K562 (cell line): ENCODE measurements around the gene MYG1. TPM values are rescaled to one million over a fixed set of nuclear protein-coding genes. Genes with fewer than 3 reads are reported as not detected.

Experiments used
- ARHGAP35 ChIP-seq: fragments of 450-650 bp; IDR thresholded peaks from 2 replicates; pipeline ENCODE4 v1.6.1; 2018; ENCODE audit not compliant: partially characterized antibody
- HEY1 ChIP-seq: fragments of 250-450 bp; sonication (Bioruptor Pico); IDR thresholded peaks from 2 replicates; pipeline ENCODE4 v1.5.0; 2020; ENCODE audit warnings: mild to moderate bottlenecking, moderate library complexity, borderline replicate concordance
- ILF3 ChIP-seq: fragments of 450-650 bp; IDR thresholded peaks from 2 replicates; pipeline ENCODE4 v1.6.1; 2018; ENCODE audit warnings: antibody characterized with exemption, mild to moderate bottlenecking, moderate library complexity, borderline replicate concordance
- KDM4B ChIP-seq, 2 experiments: fragments of 450-650 bp in 1 of 2; sonication (generic) in 1 of 2; IDR thresholded peaks; 2 replicates each; pipeline ENCODE4 v1.6.1; 2016 to 2017; ENCODE audit warnings: borderline replicate concordance in 2 of 2, antibody characterized with exemption in 1 of 2, low read depth in 1 of 2, mild to moderate bottlenecking in 1 of 2
- MTA3 ChIP-seq: fragments of 450-650 bp; formaldehyde crosslinking; IDR thresholded peaks from 2 replicates; pipeline ENCODE4 v1.6.1; 2017; ENCODE audit warnings: mild to moderate bottlenecking, borderline replicate concordance
- NCOA4 ChIP-seq: fragments of 450-650 bp; IDR thresholded peaks from 2 replicates; pipeline ENCODE4 v1.6.1; 2018; ENCODE audit warnings: mild to moderate bottlenecking; ENCODE audit not compliant: partially characterized antibody
- RBM22 ChIP-seq: fragments of 200-400 bp; formaldehyde crosslinking; IDR thresholded peaks from 2 replicates; pipeline ENCODE4 v1.6.1; 2018; ENCODE audit warnings: low read length, low read depth; ENCODE audit not compliant: poor library complexity, severe bottlenecking
- TAL1 ChIP-seq: fragments of 450-650 bp; IDR thresholded peaks from 2 replicates; pipeline ENCODE4 v1.6.1; 2016; ENCODE audit warnings: mild to moderate bottlenecking
- ZFPM2 ChIP-seq: fragments of 250-450 bp; sonication (Bioruptor Pico); IDR thresholded peaks from 2 replicates; pipeline ENCODE4 v1.5.1; 2022; ENCODE audit warnings: mild to moderate bottlenecking
- ZNF232 ChIP-seq: sonication (generic); formaldehyde crosslinking; IDR thresholded peaks from 2 replicates; pipeline ENCODE4 v1.8.0; 2022; ENCODE audit warnings: mild to moderate bottlenecking, missing genetic modification reagents
- ZNF707 ChIP-seq: fragments of 250-450 bp; sonication (Bioruptor Pico); conservative IDR thresholded peaks from 2 replicates; pipeline ENCODE4 v1.8.0; 2022; ENCODE audit warnings: inconsistent platforms, mild to moderate bottlenecking, moderate library complexity
- polyA plus RNA-seq, 8 experiments: library from polyadenylated mRNA; depleted of rRNA in 4 of 8; stranded (reverse) in 5 of 8; unstranded in 3 of 8; fragments of >200 nt; fragmentation: Nextera tagmentation in 2 of 8; fragmentation: Illumina TruSeq in 1 of 8; extraction: Ambion mirVana in 2 of 8; extraction: Trizol in 1 of 8; gene quantifications; 2 replicates each; pipeline versions ENCODE4 v1.2.1 to v1.2.3, GENCODE V29; 2011 to 2014; ENCODE audit warnings: inconsistent platforms in 1 of 8, missing spikeins in 1 of 8
- total RNA-seq, 7 experiments: library from RNA; depleted of rRNA in 6 of 7; stranded (reverse); fragments of >200 nt in 6 of 7; fragmentation: Illumina TruSeq in 2 of 7; extraction: Trizol in 2 of 7; gene quantifications; 2 replicates each; pipeline versions ENCODE4 v1.2.1 to v1.2.3, GENCODE V29; 2011 to 2021; ENCODE audit warnings: low replicate concordance in 1 of 7
- TF ChIP-seq, protein P1 (sequence below), 2 experiments: IDR thresholded peaks; 2 replicates each; pipeline ENCODE4 v1.6.1; 2012; ENCODE audit warnings: improper control_type of control experiment in 2 of 2, low read depth in 2 of 2, low read length in 2 of 2, borderline replicate concordance in 1 of 2
- TF ChIP-seq, protein P2 (sequence below): fragments of 450-650 bp; formaldehyde crosslinking; IDR thresholded peaks from 2 replicates; pipeline ENCODE4 v1.4.0; 2022; ENCODE audit warnings: missing genetic modification characterization
- TF ChIP-seq, protein P3 (sequence below): fragments of 250-450 bp; sonication (Bioruptor Pico); IDR thresholded peaks from 2 replicates; pipeline ENCODE4 v1.4.0; 2020; ENCODE audit warnings: mild to moderate bottlenecking, moderate library complexity
- TF ChIP-seq, protein P4 (sequence below): sonication (generic); formaldehyde crosslinking; IDR thresholded peaks from 2 replicates; pipeline ENCODE4 v1.4.0; 2020; ENCODE audit warnings: mild to moderate bottlenecking, missing genetic modification reagents

MYG1 gene
- total and polyA plus RNA-seq, 9 of the 15 experiments (the other 6 are each of a cell fraction or from before 2014, with no cell fraction given), result 0.45 to 5.6 (median 2.1) TPM

DNA sequence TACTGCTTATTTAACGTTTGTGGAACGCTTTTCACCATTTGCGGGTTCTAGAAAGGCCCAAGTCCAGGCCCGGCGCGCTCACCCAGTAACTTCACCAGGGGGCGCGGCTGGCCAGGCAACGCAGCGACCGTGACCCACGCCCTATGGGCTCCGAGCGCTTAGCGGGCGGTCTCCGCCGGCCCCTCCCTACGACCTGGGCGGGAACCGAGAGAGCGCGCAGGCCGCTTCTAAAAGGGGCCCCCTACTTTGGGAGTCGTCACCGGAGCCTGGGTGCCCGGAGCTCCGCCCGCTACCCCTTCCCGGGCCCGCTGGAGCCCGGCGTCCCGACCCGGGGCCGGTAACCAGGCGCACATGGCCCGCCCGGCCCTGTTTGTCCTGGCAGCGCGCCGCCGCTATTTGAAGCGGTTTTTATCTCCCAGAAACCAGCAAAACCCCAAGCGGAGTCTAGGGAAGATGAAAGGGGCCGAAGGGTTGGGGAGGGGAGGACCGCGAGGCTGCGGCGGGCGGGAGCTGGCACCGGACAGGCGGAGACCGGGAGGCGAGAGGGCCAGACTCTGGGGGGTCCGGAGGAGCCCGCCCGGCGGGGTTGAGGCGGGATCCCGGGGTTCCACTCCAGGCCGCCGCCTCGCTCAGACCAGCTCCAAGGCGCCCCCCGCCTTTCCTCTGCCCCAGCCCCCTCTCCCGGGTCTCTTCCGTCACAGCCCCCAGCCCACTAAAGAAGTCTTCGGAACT lies 25.4 kb downstream of the MYG1 start (continued):
- TF ChIP-seq KDM4B (IDR thresholded peaks at IDR 0.05; ENCODE audit: borderline replicate concordance in 2 of 2, low read depth in 1 of 2) (0 out of 4 replicates have a peak, but pooled peaks of 1 of the 2 experiments have one; percentile 75), TAL1 (no peak), MTA3 (peak; percentile 74; the same call in 1 of the 2 replicates), RBM22 (peak; percentile 74), ARHGAP35 (no peak), NCOA4 (no peak), ZFPM2 (no peak), HEY1 (CRISPR knock-in tag) (no peak), ILF3 (0 out of 2 replicates have a peak, but pooled peaks have one; percentile 57), ZNF707 (no peak), ZNF232 (CRISPR knock-in tag) (no peak; the same call in 1 of the 2 replicates)
- TF ChIP-seq, protein P1, sequence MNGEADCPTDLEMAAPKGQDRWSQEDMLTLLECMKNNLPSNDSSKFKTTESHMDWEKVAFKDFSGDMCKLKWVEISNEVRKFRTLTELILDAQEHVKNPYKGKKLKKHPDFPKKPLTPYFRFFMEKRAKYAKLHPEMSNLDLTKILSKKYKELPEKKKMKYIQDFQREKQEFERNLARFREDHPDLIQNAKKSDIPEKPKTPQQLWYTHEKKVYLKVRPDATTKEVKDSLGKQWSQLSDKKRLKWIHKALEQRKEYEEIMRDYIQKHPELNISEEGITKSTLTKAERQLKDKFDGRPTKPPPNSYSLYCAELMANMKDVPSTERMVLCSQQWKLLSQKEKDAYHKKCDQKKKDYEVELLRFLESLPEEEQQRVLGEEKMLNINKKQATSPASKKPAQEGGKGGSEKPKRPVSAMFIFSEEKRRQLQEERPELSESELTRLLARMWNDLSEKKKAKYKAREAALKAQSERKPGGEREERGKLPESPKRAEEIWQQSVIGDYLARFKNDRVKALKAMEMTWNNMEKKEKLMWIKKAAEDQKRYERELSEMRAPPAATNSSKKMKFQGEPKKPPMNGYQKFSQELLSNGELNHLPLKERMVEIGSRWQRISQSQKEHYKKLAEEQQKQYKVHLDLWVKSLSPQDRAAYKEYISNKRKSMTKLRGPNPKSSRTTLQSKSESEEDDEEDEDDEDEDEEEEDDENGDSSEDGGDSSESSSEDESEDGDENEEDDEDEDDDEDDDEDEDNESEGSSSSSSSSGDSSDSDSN (IDR thresholded peaks at IDR 0.05; ENCODE audit: borderline replicate concordance in 1 of 2, low read depth in 2 of 2, low read length in 2 of 2), result 0 out of 4 replicates have a peak, but pooled peaks of 1 of the 2 experiments have one; percentile 76
- TF ChIP-seq, protein P2, sequence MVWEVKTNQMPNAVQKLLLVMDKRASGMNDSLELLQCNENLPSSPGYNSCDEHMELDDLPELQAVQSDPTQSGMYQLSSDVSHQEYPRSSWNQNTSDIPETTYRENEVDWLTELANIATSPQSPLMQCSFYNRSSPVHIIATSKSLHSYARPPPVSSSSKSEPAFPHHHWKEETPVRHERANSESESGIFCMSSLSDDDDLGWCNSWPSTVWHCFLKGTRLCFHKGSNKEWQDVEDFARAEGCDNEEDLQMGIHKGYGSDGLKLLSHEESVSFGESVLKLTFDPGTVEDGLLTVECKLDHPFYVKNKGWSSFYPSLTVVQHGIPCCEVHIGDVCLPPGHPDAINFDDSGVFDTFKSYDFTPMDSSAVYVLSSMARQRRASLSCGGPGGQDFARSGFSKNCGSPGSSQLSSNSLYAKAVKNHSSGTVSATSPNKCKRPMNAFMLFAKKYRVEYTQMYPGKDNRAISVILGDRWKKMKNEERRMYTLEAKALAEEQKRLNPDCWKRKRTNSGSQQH, result no peak
- TF ChIP-seq, protein P3, sequence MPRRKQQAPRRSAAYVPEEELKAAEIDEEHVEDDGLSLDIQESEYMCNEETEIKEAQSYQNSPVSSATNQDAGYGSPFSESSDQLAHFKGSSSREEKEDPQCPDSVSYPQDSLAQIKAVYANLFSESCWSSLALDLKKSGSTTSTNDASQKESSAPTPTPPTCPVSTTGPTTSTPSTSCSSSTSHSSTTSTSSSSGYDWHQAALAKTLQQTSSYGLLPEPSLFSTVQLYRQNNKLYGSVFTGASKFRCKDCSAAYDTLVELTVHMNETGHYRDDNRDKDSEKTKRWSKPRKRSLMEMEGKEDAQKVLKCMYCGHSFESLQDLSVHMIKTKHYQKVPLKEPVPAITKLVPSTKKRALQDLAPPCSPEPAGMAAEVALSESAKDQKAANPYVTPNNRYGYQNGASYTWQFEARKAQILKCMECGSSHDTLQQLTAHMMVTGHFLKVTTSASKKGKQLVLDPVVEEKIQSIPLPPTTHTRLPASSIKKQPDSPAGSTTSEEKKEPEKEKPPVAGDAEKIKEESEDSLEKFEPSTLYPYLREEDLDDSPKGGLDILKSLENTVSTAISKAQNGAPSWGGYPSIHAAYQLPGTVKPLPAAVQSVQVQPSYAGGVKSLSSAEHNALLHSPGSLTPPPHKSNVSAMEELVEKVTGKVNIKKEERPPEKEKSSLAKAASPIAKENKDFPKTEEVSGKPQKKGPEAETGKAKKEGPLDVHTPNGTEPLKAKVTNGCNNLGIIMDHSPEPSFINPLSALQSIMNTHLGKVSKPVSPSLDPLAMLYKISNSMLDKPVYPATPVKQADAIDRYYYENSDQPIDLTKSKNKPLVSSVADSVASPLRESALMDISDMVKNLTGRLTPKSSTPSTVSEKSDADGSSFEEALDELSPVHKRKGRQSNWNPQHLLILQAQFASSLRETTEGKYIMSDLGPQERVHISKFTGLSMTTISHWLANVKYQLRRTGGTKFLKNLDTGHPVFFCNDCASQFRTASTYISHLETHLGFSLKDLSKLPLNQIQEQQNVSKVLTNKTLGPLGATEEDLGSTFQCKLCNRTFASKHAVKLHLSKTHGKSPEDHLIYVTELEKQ (CRISPR knock-in tag), result no peak
- TF ChIP-seq, protein P4, sequence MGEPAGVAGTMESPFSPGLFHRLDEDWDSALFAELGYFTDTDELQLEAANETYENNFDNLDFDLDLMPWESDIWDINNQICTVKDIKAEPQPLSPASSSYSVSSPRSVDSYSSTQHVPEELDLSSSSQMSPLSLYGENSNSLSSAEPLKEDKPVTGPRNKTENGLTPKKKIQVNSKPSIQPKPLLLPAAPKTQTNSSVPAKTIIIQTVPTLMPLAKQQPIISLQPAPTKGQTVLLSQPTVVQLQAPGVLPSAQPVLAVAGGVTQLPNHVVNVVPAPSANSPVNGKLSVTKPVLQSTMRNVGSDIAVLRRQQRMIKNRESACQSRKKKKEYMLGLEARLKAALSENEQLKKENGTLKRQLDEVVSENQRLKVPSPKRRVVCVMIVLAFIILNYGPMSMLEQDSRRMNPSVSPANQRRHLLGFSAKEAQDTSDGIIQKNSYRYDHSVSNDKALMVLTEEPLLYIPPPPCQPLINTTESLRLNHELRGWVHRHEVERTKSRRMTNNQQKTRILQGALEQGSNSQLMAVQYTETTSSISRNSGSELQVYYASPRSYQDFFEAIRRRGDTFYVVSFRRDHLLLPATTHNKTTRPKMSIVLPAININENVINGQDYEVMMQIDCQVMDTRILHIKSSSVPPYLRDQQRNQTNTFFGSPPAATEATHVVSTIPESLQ (CRISPR knock-in tag), result 0 out of 2 replicates have a peak, but pooled peaks have one; percentile 79
